HG02885 (cell line): Measurements from ENCODE around the gene NOP56.

ENCODE experiments used
- ATAC-seq: cut with Tn5 transposase; IDR thresholded peaks from one replicate; pipeline ENCODE4 v1.9.1; 2021; ENCODE audit warnings: mild to moderate bottlenecking; ENCODE audit not compliant: unreplicated experiment, poor library complexity

NOP56 gene

GRCh38 chr20:2637246-2637645 is 15.2 kb upstream of the NOP56 start:
- ATAC-seq, result no peak

DNA sequence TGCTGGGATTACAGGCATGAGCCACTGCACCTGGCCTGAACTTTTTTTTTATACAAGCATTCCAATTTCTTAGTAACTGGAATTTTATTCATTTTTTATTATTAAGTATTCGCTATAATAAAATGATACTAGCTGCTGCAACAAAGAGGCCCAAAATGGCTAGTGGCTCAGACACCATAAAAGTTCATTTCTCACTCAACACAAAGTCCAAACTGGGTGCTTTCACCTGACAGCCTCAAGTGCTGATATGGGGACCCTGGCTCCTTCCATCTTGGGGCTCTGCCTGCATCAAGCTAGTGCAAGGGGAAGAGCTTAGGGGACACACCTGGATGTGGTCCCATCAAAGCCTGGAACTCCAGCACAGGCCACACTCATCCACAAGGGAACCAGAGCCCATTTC is 12.2 kb upstream of the NOP56 start:
- ATAC-seq, result no peak

DNA sequence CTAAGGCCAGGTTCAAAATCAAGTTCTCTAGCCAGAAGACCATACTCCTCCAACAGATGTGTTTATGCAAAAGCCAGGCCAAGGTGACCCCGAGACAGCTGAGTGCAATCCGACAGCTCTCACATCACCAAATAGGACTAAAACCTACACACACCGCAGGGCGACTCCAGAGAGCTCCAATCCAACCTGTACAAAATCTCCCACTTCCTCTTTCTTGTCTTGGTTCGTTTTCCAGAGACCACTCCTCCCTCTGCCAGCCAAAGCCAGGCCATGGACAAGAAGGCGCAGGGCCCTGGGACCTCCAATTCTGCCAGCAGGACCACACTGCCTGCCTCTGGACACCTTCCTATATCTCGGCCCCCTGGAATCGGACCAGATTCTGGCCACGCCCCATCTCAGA is 11.5 kb upstream of the NOP56 start:
- no peak for ATAC-seq

GRCh38 chr20:2643708-2644107 is 8.7 kb upstream of the NOP56 start:
- no peak for ATAC-seq

DNA sequence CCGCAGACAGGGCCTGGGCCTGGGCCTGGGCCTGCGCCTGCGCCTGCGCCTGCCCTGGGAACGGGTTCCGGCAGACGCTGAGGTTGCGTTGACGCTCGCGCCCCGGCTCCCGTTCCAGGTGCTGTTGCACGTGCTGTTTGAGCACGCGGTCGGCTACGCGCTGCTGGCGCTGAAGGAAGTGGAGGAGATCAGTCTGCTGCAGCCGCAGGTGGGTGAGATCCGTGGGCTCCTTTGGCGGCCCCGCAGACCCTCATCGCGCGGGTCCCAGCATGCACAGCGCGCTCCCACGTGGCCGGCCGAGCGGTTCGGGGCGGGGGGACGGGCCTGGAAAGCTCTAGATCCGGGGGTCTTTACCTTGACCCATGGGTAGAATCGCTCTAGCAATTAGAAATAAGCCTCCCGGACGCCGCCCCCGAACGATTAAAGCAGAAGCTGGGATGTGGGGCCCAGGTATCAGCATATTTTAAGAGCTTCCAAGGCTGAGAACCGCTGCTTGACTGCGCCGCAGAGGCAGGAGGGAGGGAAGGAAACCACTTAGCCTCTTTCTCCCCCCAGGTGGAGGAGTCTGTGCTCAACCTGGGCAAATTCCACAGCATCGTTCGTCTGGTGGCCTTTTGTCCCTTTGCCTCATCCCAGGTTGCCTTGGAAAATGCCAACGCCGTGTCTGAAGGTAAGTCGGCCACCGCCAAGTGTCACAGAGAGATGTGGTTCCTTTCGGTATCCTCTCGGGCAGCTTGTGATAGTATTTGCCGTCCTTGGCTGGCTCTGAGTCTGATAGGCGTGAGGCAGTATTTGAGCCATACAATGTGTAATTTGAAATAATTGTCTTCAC is 508 bp downstream of the NOP56 start:
- ATAC-seq, result peak; percentile 51

DNA sequence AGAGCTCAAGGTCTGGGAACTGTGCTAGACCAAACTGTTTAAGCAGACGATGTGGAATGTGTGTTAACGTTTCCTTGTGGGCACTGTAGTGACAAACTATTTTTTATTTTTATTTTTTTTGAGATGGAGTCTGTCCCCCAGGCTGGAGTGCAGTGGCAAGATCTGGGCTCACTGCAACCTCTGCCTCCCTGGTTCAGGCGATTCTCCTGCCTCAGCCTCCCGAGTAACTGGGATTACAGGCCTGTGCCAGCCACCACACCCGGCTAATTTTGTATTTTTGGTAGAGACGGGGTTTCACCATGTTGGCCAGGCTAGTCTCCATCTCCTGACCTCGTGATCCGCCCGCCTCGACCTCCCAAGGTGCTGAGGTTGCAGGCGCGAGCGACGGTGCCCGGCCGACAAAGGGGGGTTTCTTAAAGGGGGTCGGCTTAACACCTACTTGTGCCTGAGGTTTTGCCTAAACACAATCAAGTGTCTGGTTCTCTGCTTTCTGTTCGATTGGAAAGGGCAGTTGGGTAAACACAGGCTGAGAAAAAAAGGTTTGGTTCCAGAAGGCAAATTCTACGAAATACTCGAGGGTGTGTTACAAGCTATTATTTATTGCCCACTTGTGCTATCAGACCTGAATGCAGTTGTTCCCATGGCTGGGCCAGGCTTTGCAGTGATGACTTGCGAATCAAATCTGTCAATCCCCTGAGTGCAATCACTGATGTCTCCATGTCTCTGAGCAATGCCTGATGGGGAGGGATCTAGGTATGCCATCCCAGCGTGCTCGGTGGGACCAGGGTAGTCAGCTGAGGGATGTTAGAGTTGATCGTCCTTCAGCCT is 1.3 kb downstream of the NOP56 start:
- no peak for ATAC-seq

DNA sequence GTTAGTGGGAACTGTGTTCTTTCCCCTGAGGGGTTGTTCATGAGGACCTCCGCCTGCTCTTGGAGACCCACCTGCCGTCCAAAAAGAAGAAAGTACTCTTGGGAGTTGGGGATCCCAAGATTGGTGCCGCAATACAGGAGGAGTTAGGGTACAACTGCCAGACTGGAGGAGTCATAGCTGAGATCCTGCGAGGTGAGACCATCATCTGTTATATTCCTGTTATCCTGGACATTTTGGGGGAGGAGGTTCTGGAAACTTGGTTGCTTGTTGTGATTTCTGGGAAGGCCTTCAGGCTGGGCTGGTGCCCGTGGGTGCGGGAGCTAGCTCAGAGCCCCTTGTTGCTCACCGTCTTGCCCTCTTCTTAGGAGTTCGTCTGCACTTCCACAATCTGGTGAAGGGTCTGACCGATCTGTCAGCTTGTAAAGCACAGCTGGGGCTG is 2.0 kb downstream of the NOP56 start:
- no peak for ATAC-seq

GRCh38 chr20:2654831-2655230 is 2.4 kb downstream of the NOP56 start:
- ATAC-seq, result no peak

- no peak for ATAC-seq
Measured at GRCh38 chr20:2655331-2656116, 3.1 kb downstream of the NOP56 start.

GRCh38 chr20:2656471-2657117 is 4.2 kb downstream of the NOP56 start:
- no peak for ATAC-seq

- ATAC-seq, result no peak
Measured at GRCh38 chr20:2657241-2657640, 4.8 kb downstream of the NOP56 start.

- ATAC-seq, result no peak
Measured at GRCh38 chr20:2657674-2658073, 5.2 kb downstream of the NOP56 start.

- ATAC-seq, result no peak
Measured at GRCh38 chr20:2658414-2659354, 6.3 kb downstream of the NOP56 start.

- no peak for ATAC-seq
Measured at GRCh38 chr20:2659547-2659946, 7.1 kb downstream of the NOP56 start.

GRCh38 chr20:2663364-2663886 is 11.0 kb downstream of the NOP56 start:
- ATAC-seq, result no peak

GRCh38 chr20:2663887-2664719 is 11.7 kb downstream of the NOP56 start, which contains the start of gene IDH3B:
IDH3B (minus strand) TSS chr20:2664216; CDS start chr20:2664188, 28 bp downstream.
- peak; percentile 95 for ATAC-seq

GRCh38 chr20:2671977-2672376 is 19.5 kb downstream of the NOP56 start:
- no peak for ATAC-seq

GRCh38 chr20:2672446-2672845 is 20.0 kb downstream of the NOP56 start:
- no peak for ATAC-seq
